K562 (cell line): ENCODE measurements around the gene PNMT. TPM values are rescaled to one million over a fixed set of nuclear protein-coding genes. Genes with fewer than 3 reads are reported as not detected.

Experiments used
- ARID1B ChIP-seq: fragments of 450-650 bp; IDR thresholded peaks from 2 replicates; pipeline ENCODE4 v1.6.1; 2016; ENCODE audit warnings: antibody characterized with exemption, mild to moderate bottlenecking, inconsistent platforms
- CBX3 ChIP-seq, 2 experiments: IDR thresholded peaks; 1 replicate in 1 of 2; 2 replicates in 1 of 2; pipeline ENCODE4 v1.6.1; 2012; ENCODE audit warnings: inconsistent platforms in 2 of 2, low read length in 2 of 2, borderline replicate concordance in 1 of 2, control low read depth in 1 of 2
- CBX5 ChIP-seq: IDR thresholded peaks from 2 replicates; pipeline ENCODE4 v1.6.1; 2014; ENCODE audit warnings: low read depth, borderline replicate concordance
- CEBPB ChIP-seq: fragments of 450-650 bp; IDR thresholded peaks from 2 replicates; pipeline ENCODE4 v1.6.1; 2016; ENCODE audit warnings: missing genetic modification characterization, missing compliant biosample characterization
- FOXP1 ChIP-seq: sonication (generic); formaldehyde crosslinking; IDR thresholded peaks from 2 replicates; pipeline ENCODE4 v1.8.0; 2022; ENCODE audit warnings: mild to moderate bottlenecking, missing genetic modification reagents
- KAT2B ChIP-seq: IDR thresholded peaks from one replicate; pipeline ENCODE4 v1.6.1; 2012; ENCODE audit warnings: low read depth, mild to moderate bottlenecking, control low read depth, inconsistent platforms, low read length, moderate library complexity
- NFIC ChIP-seq: fragments of 450-650 bp; IDR thresholded peaks from 2 replicates; pipeline ENCODE4 v1.6.1; 2017; ENCODE audit warnings: mild to moderate bottlenecking, inconsistent platforms
- NFXL1 ChIP-seq: fragments of 450-650 bp; formaldehyde crosslinking; IDR thresholded peaks from 2 replicates; pipeline ENCODE4 v1.4.0; 2021; ENCODE audit warnings: mild to moderate bottlenecking
- SMAD2 ChIP-seq: fragments of 150-350 bp; IDR thresholded peaks from 2 replicates; pipeline ENCODE4 v1.6.1; 2014; ENCODE audit warnings: low read depth, mild to moderate bottlenecking, low read length
- SMARCA4 ChIP-seq: fragments of 450-650 bp; IDR thresholded peaks from 2 replicates; pipeline ENCODE4 v1.6.1; 2016
- TAF7 ChIP-seq: fragments of 450-650 bp; IDR thresholded peaks from 2 replicates; pipeline ENCODE4 v1.6.1; 2016; ENCODE audit warnings: missing genetic modification characterization, missing compliant biosample characterization
- ZBTB2 ChIP-seq: fragments of 450-650 bp; IDR thresholded peaks from 2 replicates; pipeline ENCODE4 v1.6.1; 2016; ENCODE audit warnings: antibody characterized with exemption
- ZBTB8A ChIP-seq: fragments of 450-650 bp; IDR thresholded peaks from 2 replicates; pipeline ENCODE4 v1.6.1; 2018; ENCODE audit warnings: mild to moderate bottlenecking, moderate library complexity; ENCODE audit not compliant: partially characterized antibody
- ZNF408 ChIP-seq: fragments of 250-450 bp; sonication (Bioruptor Pico); IDR thresholded peaks from 2 replicates; pipeline ENCODE4 v1.4.0; 2020; ENCODE audit warnings: low read depth, mild to moderate bottlenecking, moderate library complexity
- ZNF644 ChIP-seq: fragments of 200-800 bp; sonication (Bioruptor generic); IDR thresholded peaks from 2 replicates; pipeline ENCODE4 v1.6.1; 2016; ENCODE audit warnings: low read depth, missing genetic modification characterization, missing compliant biosample characterization
- polyA plus RNA-seq, 8 experiments: library from polyadenylated mRNA; depleted of rRNA in 4 of 8; stranded (reverse) in 5 of 8; unstranded in 3 of 8; fragments of >200 nt; fragmentation: Nextera tagmentation in 2 of 8; fragmentation: Illumina TruSeq in 1 of 8; extraction: Ambion mirVana in 2 of 8; extraction: Trizol in 1 of 8; gene quantifications; 2 replicates each; pipeline versions ENCODE4 v1.2.1 to v1.2.3, GENCODE V29; 2011 to 2014; ENCODE audit warnings: inconsistent platforms in 1 of 8, missing spikeins in 1 of 8
- total RNA-seq, 7 experiments: library from RNA; depleted of rRNA in 6 of 7; stranded (reverse); fragments of >200 nt in 6 of 7; fragmentation: Illumina TruSeq in 2 of 7; extraction: Trizol in 2 of 7; gene quantifications; 2 replicates each; pipeline versions ENCODE4 v1.2.1 to v1.2.3, GENCODE V29; 2011 to 2021; ENCODE audit warnings: low replicate concordance in 1 of 7
- TF ChIP-seq, protein P1 (sequence below), 2 experiments: fragments of 450-650 bp in 1 of 2; IDR thresholded peaks; 2 replicates each; pipeline ENCODE4 v1.6.1; 2011 to 2017; ENCODE audit warnings: low read depth in 2 of 2, antibody characterized with exemption in 1 of 2, borderline replicate concordance in 1 of 2, low read length in 1 of 2, mild to moderate bottlenecking in 1 of 2, mixed read lengths in 1 of 2; ENCODE audit not compliant: control insufficient read depth in 1 of 2
- TF ChIP-seq, protein P2 (sequence below): fragments of 450-650 bp; IDR thresholded peaks from 2 replicates; pipeline ENCODE4 v1.6.1; 2016
- TF ChIP-seq, protein P3 (sequence below): fragments of 450-650 bp; conservative IDR thresholded peaks from 2 replicates; pipeline ENCODE4 v1.6.1; 2016; ENCODE audit warnings: missing genetic modification characterization, low read depth, mild to moderate bottlenecking, control low read depth, missing compliant biosample characterization
- TF ChIP-seq, protein P4 (sequence below), 3 experiments: fragments of 200-800 bp in 1 of 3; sonication (Bioruptor generic) in 1 of 3; sonication (generic) in 1 of 3; formaldehyde crosslinking in 1 of 3; IDR thresholded peaks; 2 replicates each; pipeline versions ENCODE4 v1.6.1 to v1.8.0; 2016 to 2022; ENCODE audit warnings: mild to moderate bottlenecking in 2 of 3, missing compliant biosample characterization in 2 of 3, missing genetic modification characterization in 2 of 3, missing genetic modification reagents in 1 of 3

PNMT gene
- total and polyA plus RNA-seq, 9 of the 15 experiments (the other 6 are each of a cell fraction or from before 2014, with no cell fraction given) = 0.55 to 18.1 (median 5.8) TPM

GRCh38 chr17:39667262-39667944 lies 850 bp upstream of the PNMT start (continued):
- TF ChIP-seq, protein P1, sequence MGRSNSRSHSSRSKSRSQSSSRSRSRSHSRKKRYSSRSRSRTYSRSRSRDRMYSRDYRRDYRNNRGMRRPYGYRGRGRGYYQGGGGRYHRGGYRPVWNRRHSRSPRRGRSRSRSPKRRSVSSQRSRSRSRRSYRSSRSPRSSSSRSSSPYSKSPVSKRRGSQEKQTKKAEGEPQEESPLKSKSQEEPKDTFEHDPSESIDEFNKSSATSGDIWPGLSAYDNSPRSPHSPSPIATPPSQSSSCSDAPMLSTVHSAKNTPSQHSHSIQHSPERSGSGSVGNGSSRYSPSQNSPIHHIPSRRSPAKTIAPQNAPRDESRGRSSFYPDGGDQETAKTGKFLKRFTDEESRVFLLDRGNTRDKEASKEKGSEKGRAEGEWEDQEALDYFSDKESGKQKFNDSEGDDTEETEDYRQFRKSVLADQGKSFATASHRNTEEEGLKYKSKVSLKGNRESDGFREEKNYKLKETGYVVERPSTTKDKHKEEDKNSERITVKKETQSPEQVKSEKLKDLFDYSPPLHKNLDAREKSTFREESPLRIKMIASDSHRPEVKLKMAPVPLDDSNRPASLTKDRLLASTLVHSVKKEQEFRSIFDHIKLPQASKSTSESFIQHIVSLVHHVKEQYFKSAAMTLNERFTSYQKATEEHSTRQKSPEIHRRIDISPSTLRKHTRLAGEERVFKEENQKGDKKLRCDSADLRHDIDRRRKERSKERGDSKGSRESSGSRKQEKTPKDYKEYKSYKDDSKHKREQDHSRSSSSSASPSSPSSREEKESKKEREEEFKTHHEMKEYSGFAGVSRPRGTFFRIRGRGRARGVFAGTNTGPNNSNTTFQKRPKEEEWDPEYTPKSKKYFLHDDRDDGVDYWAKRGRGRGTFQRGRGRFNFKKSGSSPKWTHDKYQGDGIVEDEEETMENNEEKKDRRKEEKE (IDR thresholded peaks at IDR 0.05; ENCODE audit: borderline replicate concordance in 1 of 2, control insufficient read depth in 1 of 2, low read depth in 2 of 2, low read length in 1 of 2) = no peak
- TF ChIP-seq, protein P2, sequence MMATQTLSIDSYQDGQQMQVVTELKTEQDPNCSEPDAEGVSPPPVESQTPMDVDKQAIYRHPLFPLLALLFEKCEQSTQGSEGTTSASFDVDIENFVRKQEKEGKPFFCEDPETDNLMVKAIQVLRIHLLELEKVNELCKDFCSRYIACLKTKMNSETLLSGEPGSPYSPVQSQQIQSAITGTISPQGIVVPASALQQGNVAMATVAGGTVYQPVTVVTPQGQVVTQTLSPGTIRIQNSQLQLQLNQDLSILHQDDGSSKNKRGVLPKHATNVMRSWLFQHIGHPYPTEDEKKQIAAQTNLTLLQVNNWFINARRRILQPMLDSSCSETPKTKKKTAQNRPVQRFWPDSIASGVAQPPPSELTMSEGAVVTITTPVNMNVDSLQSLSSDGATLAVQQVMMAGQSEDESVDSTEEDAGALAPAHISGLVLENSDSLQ = no peak
- TF ChIP-seq ARID1B (peak; percentile 83), TAF7 (tag) (no peak), CBX5 (0 out of 2 replicates have a peak, but pooled peaks have one; percentile 20), ZNF644 (tag) (no peak), CEBPB (tag) (no peak), SMARCA4 (peak; percentile 50; the same call in 1 of the 2 replicates), ZNF408 (CRISPR knock-in tag) (no peak), CBX3 (IDR thresholded peaks at IDR 0.05; ENCODE audit: borderline replicate concordance in 1 of 2, low read length in 2 of 2) (no peak), NFXL1 (CRISPR knock-in tag) (no peak), FOXP1 (CRISPR knock-in tag) (no peak), KAT2B (no peak), ZBTB8A (no peak), ZBTB2 (peak; percentile 62), NFIC (peak; percentile 51), SMAD2 (no peak)
- TF ChIP-seq, protein P3, sequence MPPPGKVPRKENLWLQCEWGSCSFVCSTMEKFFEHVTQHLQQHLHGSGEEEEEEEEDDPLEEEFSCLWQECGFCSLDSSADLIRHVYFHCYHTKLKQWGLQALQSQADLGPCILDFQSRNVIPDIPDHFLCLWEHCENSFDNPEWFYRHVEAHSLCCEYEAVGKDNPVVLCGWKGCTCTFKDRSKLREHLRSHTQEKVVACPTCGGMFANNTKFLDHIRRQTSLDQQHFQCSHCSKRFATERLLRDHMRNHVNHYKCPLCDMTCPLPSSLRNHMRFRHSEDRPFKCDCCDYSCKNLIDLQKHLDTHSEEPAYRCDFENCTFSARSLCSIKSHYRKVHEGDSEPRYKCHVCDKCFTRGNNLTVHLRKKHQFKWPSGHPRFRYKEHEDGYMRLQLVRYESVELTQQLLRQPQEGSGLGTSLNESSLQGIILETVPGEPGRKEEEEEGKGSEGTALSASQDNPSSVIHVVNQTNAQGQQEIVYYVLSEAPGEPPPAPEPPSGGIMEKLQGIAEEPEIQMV (tag) = peak; percentile 93
- TF ChIP-seq, protein P4, sequence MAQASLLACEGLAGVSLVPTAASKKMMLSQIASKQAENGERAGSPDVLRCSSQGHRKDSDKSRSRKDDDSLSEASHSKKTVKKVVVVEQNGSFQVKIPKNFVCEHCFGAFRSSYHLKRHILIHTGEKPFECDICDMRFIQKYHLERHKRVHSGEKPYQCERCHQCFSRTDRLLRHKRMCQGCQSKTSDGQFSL (CRISPR knock-in tag; IDR thresholded peaks at IDR 0.05) = no peak
- TF ChIP-seq, protein P4 (tag; IDR thresholded peaks at IDR 0.05) = no peak
